Measurements from ENCODE around the gene ALG14.

ALG14 gene

DNA sequence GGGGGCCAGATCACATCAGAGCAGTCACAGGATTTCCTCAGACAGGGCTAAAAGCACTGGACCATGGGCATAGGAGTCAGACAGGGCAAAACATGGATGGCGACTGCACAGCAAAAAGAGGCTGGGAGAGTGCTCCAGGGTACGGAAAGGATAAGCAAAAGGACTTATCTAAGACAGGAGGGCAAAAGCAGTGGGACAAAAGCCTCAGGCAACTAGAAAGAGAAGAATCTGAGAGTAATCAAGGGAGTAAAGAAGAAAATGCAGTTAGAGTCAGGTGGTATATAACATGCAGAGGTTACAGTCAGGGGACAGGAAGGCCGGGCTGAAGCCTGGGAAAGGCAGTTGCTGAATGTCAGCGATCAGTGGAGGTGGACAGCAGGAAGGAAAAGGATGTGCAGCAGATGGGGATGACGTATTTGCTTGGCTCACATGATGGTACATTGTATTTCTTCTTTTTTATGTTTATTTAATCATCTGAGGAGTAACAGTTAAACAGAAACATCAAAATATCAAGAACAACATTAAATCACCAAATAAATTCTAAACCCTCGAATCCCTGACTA lies 82.8 kb downstream of the ALG14 start:
- TF ChIP-seq, protein P1, sequence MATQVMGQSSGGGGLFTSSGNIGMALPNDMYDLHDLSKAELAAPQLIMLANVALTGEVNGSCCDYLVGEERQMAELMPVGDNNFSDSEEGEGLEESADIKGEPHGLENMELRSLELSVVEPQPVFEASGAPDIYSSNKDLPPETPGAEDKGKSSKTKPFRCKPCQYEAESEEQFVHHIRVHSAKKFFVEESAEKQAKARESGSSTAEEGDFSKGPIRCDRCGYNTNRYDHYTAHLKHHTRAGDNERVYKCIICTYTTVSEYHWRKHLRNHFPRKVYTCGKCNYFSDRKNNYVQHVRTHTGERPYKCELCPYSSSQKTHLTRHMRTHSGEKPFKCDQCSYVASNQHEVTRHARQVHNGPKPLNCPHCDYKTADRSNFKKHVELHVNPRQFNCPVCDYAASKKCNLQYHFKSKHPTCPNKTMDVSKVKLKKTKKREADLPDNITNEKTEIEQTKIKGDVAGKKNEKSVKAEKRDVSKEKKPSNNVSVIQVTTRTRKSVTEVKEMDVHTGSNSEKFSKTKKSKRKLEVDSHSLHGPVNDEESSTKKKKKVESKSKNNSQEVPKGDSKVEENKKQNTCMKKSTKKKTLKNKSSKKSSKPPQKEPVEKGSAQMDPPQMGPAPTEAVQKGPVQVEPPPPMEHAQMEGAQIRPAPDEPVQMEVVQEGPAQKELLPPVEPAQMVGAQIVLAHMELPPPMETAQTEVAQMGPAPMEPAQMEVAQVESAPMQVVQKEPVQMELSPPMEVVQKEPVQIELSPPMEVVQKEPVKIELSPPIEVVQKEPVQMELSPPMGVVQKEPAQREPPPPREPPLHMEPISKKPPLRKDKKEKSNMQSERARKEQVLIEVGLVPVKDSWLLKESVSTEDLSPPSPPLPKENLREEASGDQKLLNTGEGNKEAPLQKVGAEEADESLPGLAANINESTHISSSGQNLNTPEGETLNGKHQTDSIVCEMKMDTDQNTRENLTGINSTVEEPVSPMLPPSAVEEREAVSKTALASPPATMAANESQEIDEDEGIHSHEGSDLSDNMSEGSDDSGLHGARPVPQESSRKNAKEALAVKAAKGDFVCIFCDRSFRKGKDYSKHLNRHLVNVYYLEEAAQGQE (IDR thresholded peaks at IDR 0.05; ENCODE audit: insufficient replicate concordance, low read depth): no peak
- Histone ChIP-seq H3K27ac (replicated peaks) (no peak overlapping the region), H3K4me3 (replicated peaks; ENCODE audit: insufficient read depth, low read length) (no peak overlapping the region), H3K27me3 (ENCODE audit: insufficient read depth, poor library complexity, severe bottlenecking) (no peaks in the 10 kb centered on the region)
- DNase-seq (ENCODE audit: low read depth in 1 of 2, low spot score in 1 of 2): no peak

DNA sequence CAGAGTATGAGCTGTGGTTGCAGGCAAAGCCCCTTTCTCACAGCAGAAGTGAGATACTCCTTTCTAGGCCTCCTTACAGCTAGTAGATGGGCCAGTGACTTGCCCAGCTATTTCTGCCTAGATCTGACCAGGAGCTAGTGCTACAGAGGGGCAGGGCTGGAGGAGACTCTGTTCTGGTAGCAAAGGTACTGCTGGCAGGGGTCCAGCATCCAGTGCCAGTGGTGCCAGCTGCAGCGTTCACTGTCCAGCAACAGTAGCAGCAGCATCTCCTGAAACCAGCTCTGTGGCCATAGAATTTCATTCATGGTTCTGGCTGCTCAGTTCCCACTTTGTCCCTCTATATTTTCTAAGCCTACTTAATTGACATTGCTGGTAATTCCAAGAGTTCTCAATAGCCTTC lies 83.4 kb downstream of the ALG14 start:
- Histone ChIP-seq H3K27ac (replicated peaks) (no peak overlapping the region), H3K27me3 (ENCODE audit: insufficient read depth, poor library complexity, severe bottlenecking) (no peaks in the 10 kb centered on the region), H3K4me3 (replicated peaks; ENCODE audit: insufficient read depth, low read length) (no peak overlapping the region)
- no peak for DNase-seq (ENCODE audit: low read depth in 1 of 2, low spot score in 1 of 2)
- no peak for TF ChIP-seq SPI1 (IDR thresholded peaks at IDR 0.05; ENCODE audit: borderline replicate concordance, low read depth)
- no peak for TF ChIP-seq GABPA (IDR thresholded peaks at IDR 0.05; ENCODE audit: low read depth)
- TF ChIP-seq, protein P2, sequence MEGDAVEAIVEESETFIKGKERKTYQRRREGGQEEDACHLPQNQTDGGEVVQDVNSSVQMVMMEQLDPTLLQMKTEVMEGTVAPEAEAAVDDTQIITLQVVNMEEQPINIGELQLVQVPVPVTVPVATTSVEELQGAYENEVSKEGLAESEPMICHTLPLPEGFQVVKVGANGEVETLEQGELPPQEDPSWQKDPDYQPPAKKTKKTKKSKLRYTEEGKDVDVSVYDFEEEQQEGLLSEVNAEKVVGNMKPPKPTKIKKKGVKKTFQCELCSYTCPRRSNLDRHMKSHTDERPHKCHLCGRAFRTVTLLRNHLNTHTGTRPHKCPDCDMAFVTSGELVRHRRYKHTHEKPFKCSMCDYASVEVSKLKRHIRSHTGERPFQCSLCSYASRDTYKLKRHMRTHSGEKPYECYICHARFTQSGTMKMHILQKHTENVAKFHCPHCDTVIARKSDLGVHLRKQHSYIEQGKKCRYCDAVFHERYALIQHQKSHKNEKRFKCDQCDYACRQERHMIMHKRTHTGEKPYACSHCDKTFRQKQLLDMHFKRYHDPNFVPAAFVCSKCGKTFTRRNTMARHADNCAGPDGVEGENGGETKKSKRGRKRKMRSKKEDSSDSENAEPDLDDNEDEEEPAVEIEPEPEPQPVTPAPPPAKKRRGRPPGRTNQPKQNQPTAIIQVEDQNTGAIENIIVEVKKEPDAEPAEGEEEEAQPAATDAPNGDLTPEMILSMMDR (IDR thresholded peaks at IDR 0.05; ENCODE audit: insufficient read depth, low read length): no peak
- TF ChIP-seq, protein P1 (IDR thresholded peaks at IDR 0.05; ENCODE audit: insufficient replicate concordance, low read depth): no peak
- TF ChIP-seq POLR2AphosphoS5 (IDR thresholded peaks at IDR 0.05; ENCODE audit: low read depth): no peak

DNA sequence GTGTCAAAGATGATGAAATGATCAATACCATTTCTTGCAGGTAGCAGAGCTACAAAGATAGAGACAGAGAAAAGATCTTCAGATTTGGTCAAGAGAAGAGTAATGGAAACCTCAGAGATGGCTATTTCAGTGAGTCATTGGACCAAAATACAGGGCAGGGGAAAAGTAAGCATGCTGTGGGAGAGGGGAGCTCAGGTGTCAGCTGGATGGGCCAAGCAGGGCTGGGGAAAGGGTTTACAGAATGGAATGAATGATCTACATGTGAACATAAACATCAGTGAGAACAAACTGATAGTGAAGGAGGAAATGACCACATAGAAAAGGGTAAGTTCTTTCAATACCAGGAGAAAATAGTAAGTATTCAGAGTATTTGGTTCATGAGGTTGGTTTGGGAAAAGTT lies 84.4 kb downstream of the ALG14 start:
- TF ChIP-seq, protein P1 (IDR thresholded peaks at IDR 0.05; ENCODE audit: insufficient replicate concordance, low read depth): no peak
- TF ChIP-seq, protein P2 (IDR thresholded peaks at IDR 0.05; ENCODE audit: insufficient read depth, low read length): no peak
- TF ChIP-seq SPI1 (IDR thresholded peaks at IDR 0.05; ENCODE audit: borderline replicate concordance, low read depth) (no peak), POLR2AphosphoS5 (IDR thresholded peaks at IDR 0.05; ENCODE audit: low read depth) (no peak), GABPA (IDR thresholded peaks at IDR 0.05; ENCODE audit: low read depth) (no peak)
- Histone ChIP-seq H3K27ac (replicated peaks) (no peak overlapping the region), H3K4me3 (replicated peaks; ENCODE audit: insufficient read depth, low read length) (no peak overlapping the region), H3K27me3 (ENCODE audit: insufficient read depth, poor library complexity, severe bottlenecking) (no peaks in the 10 kb centered on the region)
- DNase-seq (ENCODE audit: low read depth in 1 of 2, low spot score in 1 of 2): no peak
